ENCODE data around the gene ARHGAP40. TPM values are rescaled to one million over a fixed set of nuclear protein-coding genes. Genes with fewer than 3 reads are reported as not detected.

Gene ARHGAP40
- total and polyA plus RNA-seq, 2 of the 13 experiments (the other 11 are each of a cell fraction or from before 2014, with no cell fraction given), result 0.75 to 2.1 TPM

GRCh38 chr20:38581013-38581412, 20.6 kb upstream of the ARHGAP40 start, which contains the start of gene ADIG (continued):
- TF ChIP-seq, protein P1, sequence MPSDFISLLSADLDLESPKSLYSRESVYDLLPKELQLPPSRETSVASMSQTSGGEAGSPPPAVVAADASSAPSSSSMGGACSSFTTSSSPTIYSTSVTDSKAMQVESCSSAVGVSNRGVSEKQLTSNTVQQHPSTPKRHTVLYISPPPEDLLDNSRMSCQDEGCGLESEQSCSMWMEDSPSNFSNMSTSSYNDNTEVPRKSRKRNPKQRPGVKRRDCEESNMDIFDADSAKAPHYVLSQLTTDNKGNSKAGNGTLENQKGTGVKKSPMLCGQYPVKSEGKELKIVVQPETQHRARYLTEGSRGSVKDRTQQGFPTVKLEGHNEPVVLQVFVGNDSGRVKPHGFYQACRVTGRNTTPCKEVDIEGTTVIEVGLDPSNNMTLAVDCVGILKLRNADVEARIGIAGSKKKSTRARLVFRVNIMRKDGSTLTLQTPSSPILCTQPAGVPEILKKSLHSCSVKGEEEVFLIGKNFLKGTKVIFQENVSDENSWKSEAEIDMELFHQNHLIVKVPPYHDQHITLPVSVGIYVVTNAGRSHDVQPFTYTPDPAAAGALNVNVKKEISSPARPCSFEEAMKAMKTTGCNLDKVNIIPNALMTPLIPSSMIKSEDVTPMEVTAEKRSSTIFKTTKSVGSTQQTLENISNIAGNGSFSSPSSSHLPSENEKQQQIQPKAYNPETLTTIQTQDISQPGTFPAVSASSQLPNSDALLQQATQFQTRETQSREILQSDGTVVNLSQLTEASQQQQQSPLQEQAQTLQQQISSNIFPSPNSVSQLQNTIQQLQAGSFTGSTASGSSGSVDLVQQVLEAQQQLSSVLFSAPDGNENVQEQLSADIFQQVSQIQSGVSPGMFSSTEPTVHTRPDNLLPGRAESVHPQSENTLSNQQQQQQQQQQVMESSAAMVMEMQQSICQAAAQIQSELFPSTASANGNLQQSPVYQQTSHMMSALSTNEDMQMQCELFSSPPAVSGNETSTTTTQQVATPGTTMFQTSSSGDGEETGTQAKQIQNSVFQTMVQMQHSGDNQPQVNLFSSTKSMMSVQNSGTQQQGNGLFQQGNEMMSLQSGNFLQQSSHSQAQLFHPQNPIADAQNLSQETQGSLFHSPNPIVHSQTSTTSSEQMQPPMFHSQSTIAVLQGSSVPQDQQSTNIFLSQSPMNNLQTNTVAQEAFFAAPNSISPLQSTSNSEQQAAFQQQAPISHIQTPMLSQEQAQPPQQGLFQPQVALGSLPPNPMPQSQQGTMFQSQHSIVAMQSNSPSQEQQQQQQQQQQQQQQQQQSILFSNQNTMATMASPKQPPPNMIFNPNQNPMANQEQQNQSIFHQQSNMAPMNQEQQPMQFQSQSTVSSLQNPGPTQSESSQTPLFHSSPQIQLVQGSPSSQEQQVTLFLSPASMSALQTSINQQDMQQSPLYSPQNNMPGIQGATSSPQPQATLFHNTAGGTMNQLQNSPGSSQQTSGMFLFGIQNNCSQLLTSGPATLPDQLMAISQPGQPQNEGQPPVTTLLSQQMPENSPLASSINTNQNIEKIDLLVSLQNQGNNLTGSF (CRISPR knock-in tag; IDR thresholded peaks at IDR 0.05), result no peak
- TF ChIP-seq PAXIP1 (CRISPR knock-in tag; conservative IDR thresholded peaks at IDR 0.05) (no peak), PHF20 (CRISPR knock-in tag; IDR thresholded peaks at IDR 0.05) (no peak), TEAD2 (CRISPR knock-in tag; IDR thresholded peaks at IDR 0.05) (no peak), HOXA5 (CRISPR knock-in tag; IDR thresholded peaks at IDR 0.05) (no peak), CSRNP2 (CRISPR knock-in tag; conservative IDR thresholded peaks at IDR 0.05; ENCODE audit: low read depth) (no peak), TARDBP (CRISPR knock-in tag; IDR thresholded peaks at IDR 0.05) (no peak), SCMH1 (CRISPR knock-in tag; IDR thresholded peaks at IDR 0.05; ENCODE audit: borderline replicate concordance) (no peak), ZNF891 (CRISPR knock-in tag; IDR thresholded peaks at IDR 0.05) (no peak), RXRA (CRISPR knock-in tag; IDR thresholded peaks at IDR 0.05) (peak; percentile 41; the same call in 1 of the 2 replicates), XRCC5 (optimal IDR thresholded peaks at IDR 0.05; ENCODE audit: low read length) (no peak), CBX1 (IDR thresholded peaks at IDR 0.05; ENCODE audit: low read depth) (no peak), JDP2 (CRISPR knock-in tag; IDR thresholded peaks at IDR 0.05; ENCODE audit: borderline replicate concordance) (no peak)
- TF ChIP-seq, protein P2, sequence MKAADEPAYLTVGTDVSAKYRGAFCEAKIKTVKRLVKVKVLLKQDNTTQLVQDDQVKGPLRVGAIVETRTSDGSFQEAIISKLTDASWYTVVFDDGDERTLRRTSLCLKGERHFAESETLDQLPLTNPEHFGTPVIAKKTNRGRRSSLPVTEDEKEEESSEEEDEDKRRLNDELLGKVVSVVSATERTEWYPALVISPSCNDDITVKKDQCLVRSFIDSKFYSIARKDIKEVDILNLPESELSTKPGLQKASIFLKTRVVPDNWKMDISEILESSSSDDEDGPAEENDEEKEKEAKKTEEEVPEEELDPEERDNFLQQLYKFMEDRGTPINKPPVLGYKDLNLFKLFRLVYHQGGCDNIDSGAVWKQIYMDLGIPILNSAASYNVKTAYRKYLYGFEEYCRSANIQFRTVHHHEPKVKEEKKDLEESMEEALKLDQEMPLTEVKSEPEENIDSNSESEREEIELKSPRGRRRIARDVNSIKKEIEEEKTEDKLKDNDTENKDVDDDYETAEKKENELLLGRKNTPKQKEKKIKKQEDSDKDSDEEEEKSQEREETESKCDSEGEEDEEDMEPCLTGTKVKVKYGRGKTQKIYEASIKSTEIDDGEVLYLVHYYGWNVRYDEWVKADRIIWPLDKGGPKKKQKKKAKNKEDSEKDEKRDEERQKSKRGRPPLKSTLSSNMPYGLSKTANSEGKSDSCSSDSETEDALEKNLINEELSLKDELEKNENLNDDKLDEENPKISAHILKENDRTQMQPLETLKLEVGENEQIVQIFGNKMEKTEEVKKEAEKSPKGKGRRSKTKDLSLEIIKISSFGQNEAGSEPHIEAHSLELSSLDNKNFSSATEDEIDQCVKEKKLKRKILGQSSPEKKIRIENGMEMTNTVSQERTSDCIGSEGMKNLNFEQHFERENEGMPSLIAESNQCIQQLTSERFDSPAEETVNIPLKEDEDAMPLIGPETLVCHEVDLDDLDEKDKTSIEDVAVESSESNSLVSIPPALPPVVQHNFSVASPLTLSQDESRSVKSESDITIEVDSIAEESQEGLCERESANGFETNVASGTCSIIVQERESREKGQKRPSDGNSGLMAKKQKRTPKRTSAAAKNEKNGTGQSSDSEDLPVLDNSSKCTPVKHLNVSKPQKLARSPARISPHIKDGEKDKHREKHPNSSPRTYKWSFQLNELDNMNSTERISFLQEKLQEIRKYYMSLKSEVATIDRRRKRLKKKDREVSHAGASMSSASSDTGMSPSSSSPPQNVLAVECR (CRISPR knock-in tag; IDR thresholded peaks at IDR 0.05; ENCODE audit: borderline replicate concordance), result no peak
